GM15510 (cell line): ENCODE data around the gene OBSCN.

Source experiments
- POLR2A ChIP-seq: IDR thresholded peaks from 3 replicates; pipeline ENCODE4 v1.6.1; 2011; ENCODE audit warnings: borderline replicate concordance; ENCODE audit not compliant: insufficient read length; ENCODE audit errors: extremely low read depth

The OBSCN gene

DNA sequence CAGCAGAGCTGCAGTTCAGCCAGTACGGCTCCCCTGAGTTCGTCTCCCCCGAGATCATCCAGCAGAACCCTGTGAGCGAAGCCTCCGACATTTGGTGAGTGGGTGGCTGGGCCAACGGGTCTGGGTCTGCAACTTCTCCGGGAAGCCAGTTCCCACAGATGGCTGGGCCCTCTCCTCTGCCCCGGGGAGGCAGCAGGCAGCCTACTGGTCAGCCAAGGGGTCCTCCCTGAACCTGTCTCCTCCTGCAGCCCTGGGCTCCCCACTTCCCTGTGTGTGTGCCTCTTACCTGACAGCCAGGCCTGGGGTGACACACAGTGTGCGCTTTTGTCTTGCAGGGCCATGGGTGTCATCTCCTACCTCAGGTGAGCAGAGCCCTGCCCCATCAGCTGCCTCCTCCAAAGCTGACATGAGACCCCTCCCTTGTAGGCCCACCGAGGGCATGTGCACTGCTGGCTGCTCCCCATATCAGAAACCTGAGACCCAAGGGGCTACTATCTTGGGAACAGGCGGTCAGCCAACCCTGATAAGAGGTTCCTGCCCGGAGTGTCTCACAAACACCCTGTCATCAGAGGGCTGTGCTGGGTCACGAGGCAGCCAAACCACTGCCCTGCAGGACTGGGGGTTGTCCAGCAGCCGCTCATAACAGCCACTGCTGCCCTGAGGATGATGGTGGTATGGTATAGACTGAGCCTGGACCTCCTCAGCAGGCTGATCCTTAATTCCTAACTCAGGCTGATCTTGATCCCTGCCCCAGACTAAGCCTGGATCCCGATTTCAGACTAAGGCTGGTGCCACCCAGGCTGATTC, 161.2 kb downstream of the OBSCN start:
- no peak for TF ChIP-seq POLR2A

DNA sequence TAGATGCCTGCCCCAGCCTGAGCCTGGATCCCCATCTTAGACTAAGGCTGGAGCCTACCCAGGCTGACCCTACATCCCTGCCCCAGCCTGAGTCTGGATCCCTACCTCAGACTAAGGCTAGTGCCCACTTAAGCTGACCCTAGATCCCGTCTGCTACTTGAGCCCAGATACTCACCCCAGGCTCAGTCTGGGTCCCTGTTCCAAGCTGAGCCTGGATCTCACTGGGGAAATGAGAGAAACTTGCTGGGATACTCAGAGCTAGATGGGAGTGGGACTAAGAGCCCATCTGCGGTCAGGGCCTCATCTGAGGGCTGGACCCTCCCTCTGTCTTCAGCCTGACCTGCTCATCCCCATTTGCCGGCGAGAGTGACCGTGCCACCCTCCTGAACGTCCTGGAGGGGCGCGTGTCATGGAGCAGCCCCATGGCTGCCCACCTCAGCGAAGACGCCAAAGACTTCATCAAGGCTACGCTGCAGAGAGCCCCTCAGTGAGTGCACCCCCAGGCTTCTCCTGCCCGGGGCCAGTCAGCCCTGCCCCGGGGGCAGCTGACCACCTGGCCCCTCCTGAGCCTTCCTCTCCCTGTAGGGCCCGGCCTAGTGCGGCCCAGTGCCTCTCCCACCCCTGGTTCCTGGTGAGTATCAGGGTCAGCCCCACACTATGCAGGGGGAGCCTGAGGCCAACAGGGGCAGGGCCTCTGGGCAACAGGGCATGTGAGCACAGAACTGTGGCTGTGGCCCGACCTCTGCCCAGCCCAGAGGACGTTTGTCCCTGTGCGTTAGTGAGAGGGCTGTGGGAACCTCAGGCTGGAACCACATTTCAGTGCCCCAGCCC, 162.0 kb downstream of the OBSCN start:
- TF ChIP-seq POLR2A: no peak

DNA sequence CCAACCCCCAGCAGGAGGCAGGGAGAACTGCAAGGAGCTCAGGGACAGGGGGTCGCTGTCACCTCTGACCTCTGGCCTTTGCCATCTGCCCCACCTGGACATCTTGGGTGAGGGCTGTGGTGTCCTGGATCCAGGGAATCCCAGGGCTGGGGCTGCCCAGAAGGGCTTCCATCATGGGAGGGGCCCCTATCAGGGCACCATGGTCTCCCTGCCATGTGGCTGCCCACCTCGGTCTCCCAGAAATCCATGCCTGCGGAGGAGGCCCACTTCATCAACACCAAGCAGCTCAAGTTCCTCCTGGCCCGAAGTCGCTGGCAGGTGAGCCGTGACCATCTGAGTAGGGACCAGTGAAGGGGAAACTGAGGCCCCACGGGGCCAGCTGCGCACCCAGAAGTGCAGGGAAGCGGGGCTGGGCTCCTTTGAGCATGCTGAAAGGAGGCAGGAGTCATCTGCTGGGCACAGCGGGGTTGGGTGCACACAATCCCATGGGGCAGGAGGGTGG, 162.6 kb downstream of the OBSCN start:
- no peak for TF ChIP-seq POLR2A

DNA sequence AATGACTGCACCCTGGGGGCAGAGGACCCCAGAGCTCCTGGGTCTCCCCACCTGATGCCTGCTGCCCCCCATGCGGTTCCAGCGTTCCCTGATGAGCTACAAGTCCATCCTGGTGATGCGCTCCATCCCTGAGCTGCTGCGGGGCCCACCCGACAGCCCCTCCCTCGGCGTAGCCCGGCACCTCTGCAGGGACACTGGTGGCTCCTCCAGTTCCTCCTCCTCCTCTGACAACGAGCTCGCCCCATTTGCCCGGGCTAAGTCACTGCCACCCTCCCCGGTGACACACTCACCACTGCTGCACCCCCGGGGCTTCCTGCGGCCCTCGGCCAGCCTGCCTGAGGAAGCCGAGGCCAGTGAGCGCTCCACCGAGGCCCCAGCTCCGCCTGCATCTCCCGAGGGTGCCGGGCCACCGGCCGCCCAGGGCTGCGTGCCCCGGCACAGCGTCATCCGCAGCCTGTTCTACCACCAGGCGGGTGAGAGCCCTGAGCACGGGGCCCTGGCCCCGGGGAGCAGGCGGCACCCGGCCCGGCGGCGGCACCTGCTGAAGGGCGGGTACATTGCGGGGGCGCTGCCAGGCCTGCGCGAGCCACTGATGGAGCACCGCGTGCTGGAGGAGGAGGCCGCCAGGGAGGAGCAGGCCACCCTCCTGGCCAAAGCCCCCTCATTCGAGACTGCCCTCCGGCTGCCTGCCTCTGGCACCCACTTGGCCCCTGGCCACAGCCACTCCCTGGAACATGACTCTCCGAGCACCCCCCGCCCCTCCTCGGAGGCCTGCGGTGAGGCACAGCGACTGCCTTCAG, 163.3 kb downstream of the OBSCN start:
- TF ChIP-seq POLR2A: no peak

- TF ChIP-seq POLR2A: no peak
Observed at GRCh38 chr1:228371741-228372182, 163.9 kb downstream of the OBSCN start.

GRCh38 chr1:228372183-228373003, 164.5 kb downstream of the OBSCN start:
- TF ChIP-seq POLR2A: no peak

GRCh38 chr1:228373004-228373680, 165.3 kb downstream of the OBSCN start:
- TF ChIP-seq POLR2A: no peak

DNA sequence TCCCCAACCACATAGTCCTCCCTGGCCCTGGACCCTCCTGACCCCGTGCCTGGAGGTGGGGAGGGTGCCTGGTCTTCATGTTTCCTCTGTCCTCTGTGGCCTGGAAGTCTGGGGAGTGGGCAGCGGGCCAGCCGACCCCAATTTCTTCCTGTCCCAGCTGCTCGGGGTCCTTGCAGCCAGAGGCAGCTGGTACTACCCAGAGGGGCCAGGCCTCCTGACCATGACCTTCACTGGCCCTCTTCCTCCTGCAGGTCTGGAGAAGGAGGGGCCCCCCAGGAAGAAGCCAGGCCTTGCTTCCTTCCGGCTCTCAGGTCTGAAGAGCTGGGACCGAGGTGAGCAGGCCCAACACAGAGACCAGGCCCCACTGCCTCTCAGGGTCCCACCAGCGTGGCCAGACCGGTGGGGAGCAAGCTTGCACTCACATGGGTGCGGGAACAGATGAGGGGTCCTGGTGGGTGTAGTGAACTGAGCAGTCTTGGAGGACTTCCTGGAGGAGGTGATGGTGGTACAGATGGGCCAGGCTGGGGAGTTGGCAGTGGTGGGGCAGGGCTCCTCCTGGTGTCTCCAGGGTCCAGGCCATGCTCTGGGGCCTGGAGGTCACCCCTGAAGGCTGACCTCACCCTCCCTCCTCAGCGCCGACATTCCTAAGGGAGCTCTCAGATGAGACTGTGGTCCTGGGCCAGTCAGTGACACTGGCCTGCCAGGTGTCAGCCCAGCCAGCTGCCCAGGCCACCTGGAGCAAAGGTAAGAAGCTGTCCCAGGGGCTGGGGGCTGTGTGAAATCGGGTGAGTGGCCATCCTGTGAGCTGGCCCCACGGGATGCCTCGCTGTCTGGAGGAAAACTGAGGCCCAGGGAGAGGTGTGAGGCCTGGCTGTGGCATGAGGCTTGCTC, 166.1 kb downstream of the OBSCN start:
- TF ChIP-seq POLR2A: no peak

DNA sequence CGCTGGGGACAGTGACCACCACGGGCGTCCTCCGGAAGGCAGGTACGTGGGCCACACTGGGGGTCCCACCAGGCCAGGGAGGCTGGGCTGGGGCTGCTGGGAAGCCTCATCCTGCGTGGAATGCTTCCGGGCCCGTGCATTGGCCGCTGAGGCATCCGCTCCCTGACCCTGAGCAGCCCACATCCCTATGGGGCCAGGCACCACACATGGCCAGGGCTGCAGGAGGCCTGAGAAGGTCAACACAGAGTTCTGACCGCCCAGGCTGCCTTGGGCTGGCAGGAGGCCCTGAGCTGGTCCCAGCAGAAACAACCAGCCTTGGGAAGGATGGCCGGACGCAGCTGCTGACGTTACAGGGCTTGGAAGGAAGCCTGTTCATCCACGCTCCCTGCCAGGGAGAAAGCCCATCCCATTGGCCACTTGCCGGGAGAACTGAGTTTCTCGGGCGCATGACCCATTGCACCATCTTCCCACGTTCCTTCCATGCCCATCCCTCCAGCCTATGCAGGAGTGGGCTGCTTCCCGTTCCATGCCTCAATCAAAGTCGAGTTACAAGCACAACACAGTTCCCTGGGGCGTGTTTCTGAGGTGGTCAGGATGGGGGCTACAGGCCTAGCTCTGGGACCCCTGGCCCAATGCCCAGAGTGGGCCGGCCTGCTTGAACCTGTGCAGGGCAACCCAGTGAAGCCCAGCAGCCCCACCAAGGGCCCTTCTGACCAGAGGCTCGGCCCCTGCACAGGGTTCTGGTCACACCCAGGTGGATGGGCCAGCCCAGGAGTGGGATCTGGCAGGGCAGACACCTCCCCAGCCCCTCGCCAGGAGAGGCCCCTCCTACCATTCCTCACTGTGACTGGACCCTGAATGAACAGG, 167.1 kb downstream of the OBSCN start:
- no peak for TF ChIP-seq POLR2A

GRCh38 chr1:228375578-228376261, 167.9 kb downstream of the OBSCN start:
- TF ChIP-seq POLR2A: no peak

- TF ChIP-seq POLR2A: no peak
Observed at GRCh38 chr1:228376262-228376628, 168.4 kb downstream of the OBSCN start.
